A549 (cell line): Measurements from ENCODE around the gene IGSF23. TPM values are rescaled to one million over a fixed set of nuclear protein-coding genes. Genes with fewer than 3 reads are reported as not detected.

Source experiments
- ATAC-seq, 2 experiments: fragments of 200-7000 bp in 1 of 2; fragments of >200 bp in 1 of 2; cut with Nextera tagmentation in 1 of 2; cut with Tn5 transposase in 1 of 2; 3 replicates each; pipeline versions ENCODE4 v1.8.0 to v1.9.1; 2018 to 2020; ENCODE audit warnings: mild to moderate bottlenecking in 1 of 2, moderate library complexity in 1 of 2
- CTCF ChIA-PET: fragments of 300-600 bp; sonication (Branson Sonifier 250); formaldehyde crosslinking; extraction: SDS; loops from one replicate; lab custom pipeline; 2021; ENCODE audit warnings: antibody characterized with exemption, inconsistent platforms; lab: Yijun Ruan, JAX
- POLR2A ChIA-PET: fragments of 350-600 bp; formaldehyde crosslinking; extraction: SDS; loops from one replicate; lab custom pipeline; 2021; ENCODE audit warnings: antibody characterized with exemption, inconsistent platforms; lab: Yijun Ruan, JAX
- DNase-seq, 2 experiments: peaks; one replicate each; pipeline versions ENCODE4 v3.0.0 to v3.0.0-alpha.2; 2011 to 2016; ENCODE audit warnings: low read depth in 1 of 2, low spot score in 1 of 2
- FAIRE-seq: peaks from 2 replicates; lab custom pipeline; 2011; peaks lifted over from hg19 to GRCh38; lab: Jason Lieb, UNC
- H3K27ac ChIP-seq, 2 experiments: fragments of >200 bp; sonication (Bioruptor Twin); formaldehyde crosslinking; 3 replicates each; pipeline ENCODE4 v1.5.1; 2016 to 2017
- H3K4me1 ChIP-seq: fragments of >200 bp; sonication (Bioruptor Twin); formaldehyde crosslinking; 3 replicates; pipeline ENCODE4 v1.6.1; 2016
- H3K4me2 ChIP-seq: fragments of >200 bp; sonication (Bioruptor Twin); formaldehyde crosslinking; 3 replicates; pipeline ENCODE4 v1.6.1; 2016
- H3K4me3 ChIP-seq: fragments of >200 bp; sonication (Bioruptor Twin); formaldehyde crosslinking; 3 replicates; pipeline ENCODE4 v1.5.1; 2016
- H3K9me3 ChIP-seq: fragments of >200 bp; sonication (Bioruptor Twin); formaldehyde crosslinking; 3 replicates; pipeline ENCODE4 v1.6.1; 2016
- BHLHE40 ChIP-seq: IDR thresholded peaks from 2 replicates; pipeline ENCODE4 v1.6.1; 2012; ENCODE audit warnings: low read depth, low read length, inconsistent platforms
- CBX8 ChIP-seq: fragments of 200-600 bp; sonication (generic); IDR thresholded peaks from 2 replicates; pipeline ENCODE4 v1.6.1; 2016
- CEBPB ChIP-seq, 2 experiments: fragments of >200 bp in 1 of 2; sonication (Bioruptor Twin) in 1 of 2; formaldehyde crosslinking in 1 of 2; IDR thresholded peaks; 2 replicates each; pipeline ENCODE4 v1.6.1; 2012 to 2016
- CHD2 ChIP-seq: fragments of 150-350 bp; IDR thresholded peaks from 2 replicates; pipeline ENCODE4 v1.6.1; 2014; ENCODE audit warnings: low read length; ENCODE audit not compliant: partially characterized antibody
- ESRRA ChIP-seq: fragments of 150-350 bp; IDR thresholded peaks from 2 replicates; pipeline ENCODE4 v1.6.1; 2014; ENCODE audit warnings: mild to moderate bottlenecking, low read length, borderline replicate concordance
- FOSB ChIP-seq: fragments of 250-450 bp; sonication (Bioruptor Pico); IDR thresholded peaks from 2 replicates; pipeline ENCODE4 v1.5.0; 2020; ENCODE audit warnings: mild to moderate bottlenecking, moderate library complexity
- FOSL2 ChIP-seq, 2 experiments: fragments of 450-650 bp in 1 of 2; fragments of >200 bp in 1 of 2; sonication (Bioruptor Twin) in 1 of 2; formaldehyde crosslinking; IDR thresholded peaks; 2 replicates each; pipeline versions ENCODE4 v1.5.0 to v1.6.1; 2016 to 2020; ENCODE audit warnings: mild to moderate bottlenecking in 1 of 2, moderate library complexity in 1 of 2
- GATA3 ChIP-seq: IDR thresholded peaks from 2 replicates; pipeline ENCODE4 v1.6.1; 2012; ENCODE audit warnings: borderline replicate concordance
- HDAC2 ChIP-seq: fragments of 200-600 bp; sonication (generic); IDR thresholded peaks from 2 replicates; pipeline ENCODE4 v1.6.1; 2016
- HOXB5 ChIP-seq: fragments of 250-450 bp; sonication (Bioruptor Pico); IDR thresholded peaks from 2 replicates; pipeline ENCODE4 v1.5.0; 2020; ENCODE audit warnings: mild to moderate bottlenecking, moderate library complexity
- JUN ChIP-seq, 2 experiments: fragments of >200 bp; sonication (Bioruptor Twin); formaldehyde crosslinking; IDR thresholded peaks; 2 replicates in 1 of 2; 3 replicates in 1 of 2; pipeline ENCODE4 v1.6.1; 2016 to 2017
- JUNB ChIP-seq: fragments of >200 bp; sonication (Bioruptor Twin); formaldehyde crosslinking; IDR thresholded peaks from 2 replicates; pipeline ENCODE4 v1.6.1; 2016
- KDM1A ChIP-seq: fragments of 200-600 bp; sonication (generic); IDR thresholded peaks from 2 replicates; pipeline ENCODE4 v1.6.1; 2016; ENCODE audit warnings: low read depth, mild to moderate bottlenecking
- MAZ ChIP-seq: fragments of 150-350 bp; IDR thresholded peaks from 2 replicates; pipeline ENCODE4 v1.6.1; 2014; ENCODE audit warnings: antibody characterized with exemption, low read depth, low read length, borderline replicate concordance
- PHF8 ChIP-seq: fragments of 200-600 bp; sonication (generic); IDR thresholded peaks from 2 replicates; pipeline ENCODE4 v1.6.1; 2016; ENCODE audit warnings: low read depth, mild to moderate bottlenecking, antibody characterized with exemption, moderate library complexity, borderline replicate concordance
- POLR2A ChIP-seq: IDR thresholded peaks from 2 replicates; pipeline ENCODE4 v1.6.1; 2012; ENCODE audit warnings: mild to moderate bottlenecking, low read length
- POLR2AphosphoS2 ChIP-seq: conservative IDR thresholded peaks from 2 replicates; pipeline ENCODE4 v1.6.1; 2012; ENCODE audit warnings: low read length, improper control_type of control experiment, inconsistent platforms
- RARB ChIP-seq: fragments of 250-450 bp; sonication (Bioruptor Pico); IDR thresholded peaks from 2 replicates; pipeline ENCODE4 v1.8.0; 2021; ENCODE audit warnings: mild to moderate bottlenecking, moderate library complexity
- RCOR1 ChIP-seq: fragments of 150-350 bp; IDR thresholded peaks from 2 replicates; pipeline ENCODE4 v1.6.1; 2014; ENCODE audit warnings: antibody characterized with exemption, low read length, low read depth
- SMC3 ChIP-seq: fragments of >200 bp; sonication (Bioruptor Twin); formaldehyde crosslinking; IDR thresholded peaks from 3 replicates; pipeline ENCODE4 v1.6.1; 2018; ENCODE audit warnings: inconsistent platforms
- TFCP2L1 ChIP-seq: fragments of 250-450 bp; sonication (Bioruptor Pico); IDR thresholded peaks from 2 replicates; pipeline ENCODE4 v1.5.0; 2021; ENCODE audit warnings: mild to moderate bottlenecking
- TP53 ChIP-seq: fragments of 250-450 bp; sonication (Bioruptor Pico); IDR thresholded peaks from 2 replicates; pipeline ENCODE4 v1.5.0; 2021; ENCODE audit warnings: mild to moderate bottlenecking, moderate library complexity
- ZFP36 ChIP-seq: fragments of 450-650 bp; IDR thresholded peaks from 2 replicates; pipeline ENCODE4 v1.6.1; 2014; ENCODE audit warnings: borderline replicate concordance; ENCODE audit not compliant: partially characterized antibody
- ZSCAN20 ChIP-seq: fragments of 250-450 bp; sonication (Bioruptor Pico); IDR thresholded peaks from 2 replicates; pipeline ENCODE4 v1.8.0; 2022; ENCODE audit warnings: mild to moderate bottlenecking, moderate library complexity
- WGBS: methylation state at CpG from one replicate; pipeline ENCODE4 v1.1.6; 2017; ENCODE audit errors: missing lambda C conversion rate; 5-methylcytosine and 5-hydroxymethylcytosine counted together
- polyA plus RNA-seq, 4 experiments: library from polyadenylated mRNA; depleted of rRNA in 3 of 4; stranded (reverse); fragments of >200 nt; fragmentation: RNase III in 1 of 4; extraction: RNeasy Plus Mini Kit Qiagen cat#74134 plus additional on column Dnase treatment in 1 of 4; gene quantifications; 2 replicates in 3 of 4; 3 replicates in 1 of 4; pipeline ENCODE4 v1.2.3, GENCODE V29; 2011 to 2017
- TF ChIP-seq, protein P1 (sequence below): fragments of 150-350 bp; IDR thresholded peaks from 2 replicates; pipeline ENCODE4 v1.6.1; 2014; ENCODE audit warnings: low read depth, mild to moderate bottlenecking, low read length
- TF ChIP-seq, protein P2 (sequence below): fragments of 450-650 bp; IDR thresholded peaks from 2 replicates; pipeline ENCODE4 v1.6.1; 2014; ENCODE audit warnings: antibody characterized with exemption
- TF ChIP-seq, protein P3 (sequence below): fragments of 250-450 bp; sonication (Bioruptor Pico); IDR thresholded peaks from 2 replicates; pipeline ENCODE4 v1.5.0; 2021; ENCODE audit warnings: mild to moderate bottlenecking, moderate library complexity, borderline replicate concordance

IGSF23 gene
- polyA plus RNA-seq, 2 of the 4 experiments (the other 2 are of a cell fraction), result 0.14 to 0.35 TPM

DNA sequence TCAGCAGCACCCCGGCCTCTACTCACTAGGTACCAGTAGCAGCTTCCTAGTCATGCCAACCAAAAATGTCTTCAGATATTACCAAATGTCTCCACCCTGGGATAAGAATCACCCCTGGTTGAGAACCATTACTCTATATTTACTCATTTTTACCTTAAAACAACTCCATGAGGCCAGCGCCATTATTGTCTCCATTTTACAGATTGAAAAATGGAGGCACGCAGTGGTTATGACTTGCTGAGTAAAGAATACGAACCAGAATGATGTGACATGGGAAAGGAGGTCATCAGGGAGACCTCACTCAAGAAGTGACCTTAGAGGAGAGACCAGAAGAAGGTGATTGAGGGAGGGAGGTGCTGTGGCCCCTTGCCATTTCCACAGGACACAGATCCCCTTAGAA, 60.1 kb downstream of the IGSF23 start:
- no peak for FAIRE-seq
- no peaks in the 10 kb centered on the region for H3K9me3 ChIP-seq
- TF ChIP-seq KDM1A, result 0 out of 2 replicates have a peak, but pooled peaks have one; percentile 14
- no peak for TF ChIP-seq CHD2
- no peak for TF ChIP-seq FOSB
- TF ChIP-seq, all 56 proteins: peak for 1
- H3K4me1 ChIP-seq, result peaks cover 25% of the 10 kb centered on the region
- CTCF ChIA-PET, result interaction anchor here (1.3 to 15.7 kb wide), 3 partner anchors 14 to 103 kb away, joined by 3 to 180 read pairs (median 8); no protein-coding TSS in a partner anchor
- no peak overlapping the region for H3K4me2 ChIP-seq
- no peak overlapping the region for H3K27ac ChIP-seq
- DNase-seq (no peak), ATAC-seq (no peak)
- POLR2A ChIA-PET, result interaction anchor here (0.6 to 0.7 kb wide), 2 partner anchors 44 to 59 kb away, joined by 4 read pairs; no protein-coding TSS in a partner anchor
- no peak overlapping the region for H3K4me3 ChIP-seq
- WGBS, result 96% methylated on average over 4 of the region's 4 CpGs

DNA sequence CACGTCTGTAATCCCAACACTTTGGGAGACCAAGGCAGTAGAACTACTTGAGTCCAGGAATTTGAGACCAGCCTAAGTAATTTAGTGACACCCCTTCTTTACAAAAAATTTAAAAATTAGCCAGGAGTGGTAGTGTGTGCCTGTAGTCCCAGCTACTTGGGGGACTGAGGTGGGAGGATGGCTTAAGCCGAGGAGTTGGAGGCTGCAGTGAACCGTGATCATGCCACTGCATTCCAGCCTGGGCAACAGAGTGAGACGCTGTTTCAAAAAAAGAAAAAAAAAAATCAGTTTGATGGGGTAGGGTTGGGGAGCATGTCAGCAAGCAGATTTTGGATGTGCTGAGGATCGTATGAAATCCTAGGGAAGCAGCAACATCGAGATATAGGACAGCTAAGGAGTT, 62.2 kb downstream of the IGSF23 start:
- no peak overlapping the region for H3K4me3 ChIP-seq
- H3K9me3 ChIP-seq, result no peaks in the 10 kb centered on the region
- ChIA-PET POLR2A (interaction anchor here (1.6 kb wide), 1 partner anchor 10 kb away, joined by 3 read pairs; no protein-coding TSS in a partner anchor), CTCF (interaction anchor here (0.7 to 15.7 kb wide), 7 partner anchors 14 to 105 kb away, joined by 3 to 180 read pairs (median 8); no protein-coding TSS in a partner anchor)
- WGBS, result 91% methylated on average over 6 of the region's 6 CpGs
- H3K27ac ChIP-seq, result peak overlapping the region in 1 of 2 experiments; percentile 86; a peak in 2 of 6 replicates
- peaks cover 18% of the 10 kb centered on the region for H3K4me1 ChIP-seq
- FAIRE-seq, result no peak
- DNase-seq, result no peak
- no peak overlapping the region for H3K4me2 ChIP-seq
- no peak for ATAC-seq
- no peak for TF ChIP-seq CBX8
- no peak for TF ChIP-seq ZSCAN20 (CRISPR knock-in tag)
- no peak for TF ChIP-seq TFCP2L1 (CRISPR knock-in tag)
- no peak for TF ChIP-seq TP53
- no peak for TF ChIP-seq POLR2AphosphoS2
- no peak for TF ChIP-seq HDAC2
- no peak for TF ChIP-seq BHLHE40
- TF ChIP-seq ESRRA, result no peak
- TF ChIP-seq, protein P1, sequence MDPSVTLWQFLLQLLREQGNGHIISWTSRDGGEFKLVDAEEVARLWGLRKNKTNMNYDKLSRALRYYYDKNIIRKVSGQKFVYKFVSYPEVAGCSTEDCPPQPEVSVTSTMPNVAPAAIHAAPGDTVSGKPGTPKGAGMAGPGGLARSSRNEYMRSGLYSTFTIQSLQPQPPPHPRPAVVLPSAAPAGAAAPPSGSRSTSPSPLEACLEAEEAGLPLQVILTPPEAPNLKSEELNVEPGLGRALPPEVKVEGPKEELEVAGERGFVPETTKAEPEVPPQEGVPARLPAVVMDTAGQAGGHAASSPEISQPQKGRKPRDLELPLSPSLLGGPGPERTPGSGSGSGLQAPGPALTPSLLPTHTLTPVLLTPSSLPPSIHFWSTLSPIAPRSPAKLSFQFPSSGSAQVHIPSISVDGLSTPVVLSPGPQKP, result no peak
- TF ChIP-seq, protein P2, sequence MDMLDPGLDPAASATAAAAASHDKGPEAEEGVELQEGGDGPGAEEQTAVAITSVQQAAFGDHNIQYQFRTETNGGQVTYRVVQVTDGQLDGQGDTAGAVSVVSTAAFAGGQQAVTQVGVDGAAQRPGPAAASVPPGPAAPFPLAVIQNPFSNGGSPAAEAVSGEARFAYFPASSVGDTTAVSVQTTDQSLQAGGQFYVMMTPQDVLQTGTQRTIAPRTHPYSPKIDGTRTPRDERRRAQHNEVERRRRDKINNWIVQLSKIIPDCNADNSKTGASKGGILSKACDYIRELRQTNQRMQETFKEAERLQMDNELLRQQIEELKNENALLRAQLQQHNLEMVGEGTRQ, result no peak
- TF ChIP-seq MAZ, result no peak
- no peak for TF ChIP-seq RCOR1

DNA sequence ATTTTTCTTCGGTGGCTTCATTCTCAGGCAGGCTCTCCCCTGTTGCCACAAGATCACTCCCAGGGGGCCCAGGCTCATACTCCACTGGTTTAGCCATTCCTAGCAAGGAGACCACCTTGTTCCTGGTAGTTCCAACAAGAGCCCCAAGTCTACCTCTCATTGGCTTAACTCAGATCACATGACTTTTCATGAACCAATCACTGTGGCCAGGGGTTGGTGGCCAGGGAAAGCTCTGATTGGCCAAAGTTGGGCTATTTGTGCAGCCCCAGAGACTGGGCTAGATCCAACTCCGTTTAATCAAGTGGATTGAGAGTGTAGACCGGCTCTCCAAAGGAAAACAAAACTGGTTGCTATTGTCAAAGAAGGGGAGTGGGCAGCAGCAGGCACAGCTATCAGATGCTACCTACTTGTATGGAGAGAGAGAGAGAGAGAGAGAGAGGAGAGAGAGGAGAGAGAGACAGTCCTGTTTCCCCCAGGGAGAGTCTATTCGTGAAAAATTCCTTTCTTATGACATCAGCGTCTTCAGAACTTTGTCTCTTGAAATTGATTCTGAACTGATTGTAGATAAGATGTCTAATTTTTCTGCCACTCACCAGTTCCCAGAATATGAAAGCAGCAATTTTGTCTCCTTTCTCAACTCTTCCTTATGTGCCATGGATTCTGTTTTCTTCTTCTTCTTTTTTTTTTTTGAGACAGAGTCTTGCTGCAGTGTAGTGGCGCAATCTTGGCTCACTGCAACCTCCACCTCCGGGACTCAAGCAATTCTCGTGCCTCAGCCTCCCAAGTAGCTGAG, 63.9 kb downstream of the IGSF23 start:
- DNase-seq (peak; percentile 89 to 90), FAIRE-seq (peak; percentile 99), ATAC-seq (peak; percentile 62 to 86)
- peak overlapping the region; percentile 36 for H3K4me2 ChIP-seq
- H3K9me3 ChIP-seq, result no peaks in the 10 kb centered on the region
- ChIA-PET CTCF (interaction anchor here (0.7 to 15.7 kb wide), 8 partner anchors 12 to 107 kb away, joined by 3 to 180 read pairs (median 6); no protein-coding TSS in a partner anchor), POLR2A (interaction anchor here (0.7 to 1.2 kb wide), 3 partner anchors 47 to 93 kb away, joined by 3 to 4 read pairs (median 3); no protein-coding TSS in a partner anchor)
- peaks cover 34% of the 10 kb centered on the region for H3K4me1 ChIP-seq
- whole genome bisulfite sequencing, result 34% methylated on average over 8 of the region's 8 CpGs
- H3K4me3 ChIP-seq, result no peak overlapping the region
- H3K27ac ChIP-seq, result peak overlapping the region; percentile 61 to 86
- TF ChIP-seq PHF8 (no peak), RARB (CRISPR knock-in tag) (no peak), POLR2A (no peak), ZFP36 (no peak), GATA3 (peak; percentile 60; the same call in 1 of the 2 replicates), CBX8 (no peak), HOXB5 (CRISPR knock-in tag) (0 out of 2 replicates have a peak, but pooled peaks have one; percentile 22), JUNB (peak; percentile 60), BHLHE40 (no peak), SMC3 (no peak), ZSCAN20 (CRISPR knock-in tag) (0 out of 2 replicates have a peak, but pooled peaks have one; percentile 22), JUN (IDR thresholded peaks at IDR 0.05) (peak; percentile 45 to 56; a peak in 3 of 5 replicates), FOSB (0 out of 2 replicates have a peak, but pooled peaks have one; percentile 35), CEBPB (IDR thresholded peaks at IDR 0.05) (peak; percentile 82 to 93), FOSL2 (IDR thresholded peaks at IDR 0.05) (0 out of 2 replicates have a peak, but pooled peaks have one; percentile 23), FOSL2 (CRISPR knock-in tag; IDR thresholded peaks at IDR 0.05) (peak; percentile 73)
- TF ChIP-seq, protein P3, sequence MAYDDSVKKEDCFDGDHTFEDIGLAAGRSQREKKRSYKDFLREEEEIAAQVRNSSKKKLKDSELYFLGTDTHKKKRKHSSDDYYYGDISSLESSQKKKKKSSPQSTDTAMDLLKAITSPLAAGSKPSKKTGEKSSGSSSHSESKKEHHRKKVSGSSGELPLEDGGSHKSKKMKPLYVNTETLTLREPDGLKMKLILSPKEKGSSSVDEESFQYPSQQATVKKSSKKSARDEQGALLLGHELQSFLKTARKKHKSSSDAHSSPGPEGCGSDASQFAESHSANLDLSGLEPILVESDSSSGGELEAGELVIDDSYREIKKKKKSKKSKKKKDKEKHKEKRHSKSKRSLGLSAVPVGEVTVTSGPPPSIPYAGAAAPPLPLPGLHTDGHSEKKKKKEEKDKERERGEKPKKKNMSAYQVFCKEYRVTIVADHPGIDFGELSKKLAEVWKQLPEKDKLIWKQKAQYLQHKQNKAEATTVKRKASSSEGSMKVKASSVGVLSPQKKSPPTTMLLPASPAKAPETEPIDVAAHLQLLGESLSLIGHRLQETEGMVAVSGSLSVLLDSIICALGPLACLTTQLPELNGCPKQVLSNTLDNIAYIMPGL (CRISPR knock-in tag), result no peak
- TF ChIP-seq, protein P2, result peak; percentile 76
